Nephron progenitor cell (in vitro differentiated cells): ENCODE measurements around the gene AKAP8.
A peak's percentile ranks its signal among the peaks of the same experiment; 100 is the strongest.

Source experiments
- DNase-seq: peaks from one replicate; pipeline ENCODE4 v3.0.0; 2021
- H3K27ac Mint-ChIP-seq: 2 replicates; pipeline ENCODE4 v1.8.0; 2021; ENCODE audit warnings: mild to moderate bottlenecking, moderate library complexity, mixed read lengths
- H3K27me3 Mint-ChIP-seq: 2 replicates; pipeline ENCODE4 v1.8.0; 2021; ENCODE audit warnings: mild to moderate bottlenecking, low read depth, mixed read lengths; ENCODE audit not compliant: poor library complexity
- H3K36me3 Mint-ChIP-seq: 2 replicates; pipeline ENCODE4 v1.8.0; 2021; ENCODE audit warnings: low read depth, mixed read lengths
- H3K4me1 Mint-ChIP-seq: 2 replicates; pipeline ENCODE4 v1.8.0; 2021; ENCODE audit warnings: mixed read lengths
- H3K4me3 Mint-ChIP-seq: 2 replicates; pipeline ENCODE4 v1.8.0; 2021; ENCODE audit warnings: mild to moderate bottlenecking, moderate library complexity, mixed read lengths
- H3K9me3 Mint-ChIP-seq: 2 replicates; pipeline ENCODE4 v1.8.0; 2021; ENCODE audit warnings: mild to moderate bottlenecking, moderate library complexity, mixed read lengths
- CTCF ChIP-seq: fragments of 200-600 bp; sonication (generic); IDR thresholded peaks from 2 replicates; pipeline ENCODE4 v1.5.0; 2021; ENCODE audit warnings: antibody characterized with exemption

Gene AKAP8

GRCh38 chr19:15304140-15304705, 75.4 kb downstream of the AKAP8 start:
- Mint-ChIP-seq H3K27me3 (no peaks in the 10 kb centered on the region), H3K27ac (peak overlapping the region; percentile 45), H3K36me3 (peaks cover 61% of the 10 kb centered on the region), H3K9me3 (peaks cover 70% of the 10 kb centered on the region), H3K4me1 (peaks cover 18% of the 10 kb centered on the region), H3K4me3 (no peak overlapping the region)
- no peak for DNase-seq
- TF ChIP-seq CTCF, result no peak
